GM23338 (cell line): Measurements from ENCODE around the gene ASB9. TPM values are rescaled to one million over a fixed set of nuclear protein-coding genes. Genes with fewer than 3 reads are reported as not detected.

Experiments
- ATAC-seq: fragments of 200-7000 bp; cut with Tn5 transposase; 3 replicates; pipeline ENCODE4 v1.9.1; 2020
- DNase-seq: peaks from one replicate; pipeline ENCODE4 v3.0.0-alpha.2; 2015; ENCODE audit warnings: low spot score
- H2AFZ ChIP-seq: fragments of 200-600 bp; sonication (generic); 2 replicates; pipeline ENCODE4 v1.8.0; 2016; ENCODE audit warnings: antibody characterized with exemption, mild to moderate bottlenecking, moderate library complexity
- H3F3A ChIP-seq: fragments of 200-600 bp; sonication (generic); replicated peaks from 2 replicates; pipeline ENCODE4 v1.8.0; 2017; ENCODE audit warnings: antibody characterized with exemption, mixed run types, low read depth
- H3K27ac ChIP-seq: fragments of 200-600 bp; sonication (generic); 2 replicates; pipeline ENCODE4 v1.6.1; 2016; ENCODE audit warnings: low read depth
- H3K27me3 ChIP-seq: fragments of 200-600 bp; sonication (generic); 2 replicates; pipeline ENCODE4 v1.8.0; 2016; ENCODE audit warnings: mild to moderate bottlenecking, mixed run types, moderate library complexity; ENCODE audit not compliant: insufficient read depth
- H3K36me3 ChIP-seq: fragments of 200-600 bp; sonication (generic); 2 replicates; pipeline ENCODE4 v1.8.0; 2016; ENCODE audit warnings: mild to moderate bottlenecking; ENCODE audit not compliant: insufficient read depth
- H3K4me1 ChIP-seq: fragments of 200-600 bp; sonication (generic); 2 replicates; pipeline ENCODE4 v1.8.0; 2016; ENCODE audit warnings: mild to moderate bottlenecking, moderate library complexity; ENCODE audit not compliant: insufficient read depth
- H3K4me2 ChIP-seq: fragments of 200-600 bp; sonication (generic); 2 replicates; pipeline ENCODE4 v1.7.1; 2017; ENCODE audit warnings: mixed run types
- H3K4me3 ChIP-seq: fragments of 200-600 bp; sonication (generic); 2 replicates; pipeline ENCODE4 v1.6.1; 2016; ENCODE audit warnings: mixed run types
- H3K79me2 ChIP-seq: fragments of 200-600 bp; sonication (generic); replicated peaks from 2 replicates; pipeline ENCODE4 v1.8.0; 2017; ENCODE audit warnings: mild to moderate bottlenecking; ENCODE audit not compliant: insufficient read depth
- H3K9me2 ChIP-seq: fragments of 200-600 bp; sonication (generic); 2 replicates; pipeline ENCODE4 v1.8.0; 2017; ENCODE audit not compliant: insufficient read depth
- H4K20me1 ChIP-seq: fragments of 200-600 bp; sonication (generic); replicated peaks from 2 replicates; pipeline ENCODE4 v1.8.0; 2017; ENCODE audit warnings: mild to moderate bottlenecking; ENCODE audit not compliant: insufficient read depth
- H3K27ac Mint-ChIP-seq: 2 replicates; pipeline ENCODE4 v1.8.0; 2020; ENCODE audit warnings: inconsistent platforms, mild to moderate bottlenecking, moderate library complexity, mixed read lengths
- H3K27me3 Mint-ChIP-seq: 3 replicates; pipeline ENCODE4 v1.8.0; 2022; ENCODE audit warnings: low read depth, mild to moderate bottlenecking, moderate library complexity, mixed read lengths, inconsistent platforms; ENCODE audit not compliant: insufficient read depth, poor library complexity
- H3K36me3 Mint-ChIP-seq: 3 replicates; pipeline ENCODE4 v1.8.0; 2021; ENCODE audit warnings: low read depth, mild to moderate bottlenecking, inconsistent platforms, moderate library complexity, mixed read lengths
- H3K4me1 Mint-ChIP-seq: 3 replicates; pipeline ENCODE4 v1.8.0; 2020; ENCODE audit warnings: mild to moderate bottlenecking, inconsistent platforms, mixed read lengths
- H3K4me3 Mint-ChIP-seq: 3 replicates; pipeline ENCODE4 v1.8.0; 2021; ENCODE audit warnings: moderate library complexity, mild to moderate bottlenecking, inconsistent platforms, mixed read lengths
- H3K9me3 Mint-ChIP-seq: 3 replicates; pipeline ENCODE4 v1.8.0; 2020; ENCODE audit warnings: moderate library complexity, mild to moderate bottlenecking, inconsistent platforms, mixed read lengths
- CTCF ChIP-seq, 2 experiments: fragments of 200-600 bp in 1 of 2; sonication (generic) in 1 of 2; conservative IDR thresholded peaks; 2 replicates each; pipeline versions ENCODE4 v1.5.1 to v1.6.1; 2016 to 2017; ENCODE audit warnings: antibody characterized with exemption in 2 of 2, low read depth in 2 of 2, mild to moderate bottlenecking in 2 of 2, moderate library complexity in 1 of 2
- EZH2 ChIP-seq: fragments of 200-600 bp; sonication (generic); IDR thresholded peaks from one replicate; pipeline ENCODE4 v1.8.0; 2017; ENCODE audit warnings: antibody characterized with exemption, mild to moderate bottlenecking, low read depth; ENCODE audit not compliant: unreplicated experiment
- JUNB ChIP-seq: IDR thresholded peaks from one replicate; pipeline ENCODE4 v1.6.1; 2016; ENCODE audit warnings: antibody characterized with exemption; ENCODE audit not compliant: unreplicated experiment
- STAT1 ChIP-seq: IDR thresholded peaks from one replicate; pipeline ENCODE4 v1.6.1; 2016; ENCODE audit warnings: antibody characterized with exemption; ENCODE audit not compliant: unreplicated experiment
- ZNF114 ChIP-seq: fragments of 250-450 bp; sonication (Bioruptor Pico); IDR thresholded peaks from 2 replicates; pipeline ENCODE4 v1.5.0; 2020; ENCODE audit warnings: mild to moderate bottlenecking, moderate library complexity
- ZNF331 ChIP-seq: fragments of 250-450 bp; sonication (Bioruptor Pico); IDR thresholded peaks from 2 replicates; pipeline ENCODE4 v1.5.0; 2020; ENCODE audit warnings: low read depth, mild to moderate bottlenecking, moderate library complexity
- ZNF462 ChIP-seq: fragments of 250-450 bp; sonication (Bioruptor Pico); IDR thresholded peaks from 2 replicates; pipeline ENCODE4 v1.5.0; 2020; ENCODE audit warnings: mild to moderate bottlenecking, moderate library complexity
- polyA plus RNA-seq: library from polyadenylated mRNA; unstranded; fragments of >200 nt; fragmentation: Nextera tagmentation; extraction: Ambion mirVana; gene quantifications from 2 replicates; pipeline ENCODE4 v1.2.1, GENCODE V29; 2016
- total RNA-seq: library from RNA; depleted of rRNA; stranded (reverse); fragments of >200 nt; shearing (Covaris generic); gene quantifications from 2 replicates; pipeline ENCODE4 v1.2.3, GENCODE V29; 2014

ASB9 gene
- total and polyA plus RNA-seq, 2 experiments from 2014 or later, result 0.37 to 0.42 TPM

GRCh38 chrX:15241301-15241700 is 28.6 kb downstream of the ASB9 start (continued):
- no peak for TF ChIP-seq ZNF462 (CRISPR knock-in tag)
- TF ChIP-seq EZH2, result no peak
- no peak for TF ChIP-seq ZNF331 (CRISPR knock-in tag)
- no peak for TF ChIP-seq ZNF114
- no peak for TF ChIP-seq JUNB
- TF ChIP-seq CTCF (conservative IDR thresholded peaks at IDR 0.05; ENCODE audit: low read depth in 2 of 2), result no peak

GRCh38 chrX:15240414-15240813 is 29.5 kb downstream of the ASB9 start:
- Histone ChIP-seq H3K9me2 (no peaks in the 10 kb centered on the region), H3K27ac (no peak overlapping the region), H4K20me1 (no peaks in the 10 kb centered on the region), H3K36me3 (no peaks in the 10 kb centered on the region), H2AFZ (no peak overlapping the region), H3K4me1 (no peaks in the 10 kb centered on the region), H3F3A (no peaks in the 10 kb centered on the region), H3K27me3 (no peaks in the 10 kb centered on the region), H3K4me2 (no peak overlapping the region), H3K79me2 (no peaks in the 10 kb centered on the region), H3K4me3 (no peak overlapping the region)
- Mint-ChIP-seq H3K4me3 (no peak overlapping the region), H3K27ac (no peak overlapping the region), H3K27me3 (no peaks in the 10 kb centered on the region), H3K4me1 (no peaks in the 10 kb centered on the region), H3K36me3 (no peaks in the 10 kb centered on the region), H3K9me3 (no peaks in the 10 kb centered on the region; the same call in 2 of the 3 replicates)
- no peak for DNase-seq
- no peak for ATAC-seq
- no peak for TF ChIP-seq CTCF (conservative IDR thresholded peaks at IDR 0.05; ENCODE audit: low read depth in 2 of 2)
- no peak for TF ChIP-seq STAT1
